ENCODE results near the gene ZNF865. TPM values are rescaled to one million over a fixed set of nuclear protein-coding genes. Genes with fewer than 3 reads are reported as not detected.

Gene ZNF865
- total RNA-seq, 1 donor from 2014 or later, result 5.6 TPM

GRCh38 chr19:55644842-55645511 lies 39.5 kb downstream of the ZNF865 start:
- Histone ChIP-seq H3K4me3 (ENCODE audit: low read depth, low read length) (no peak overlapping the region), H3K36me3 (ENCODE audit: control insufficient read depth, insufficient read depth, low read length) (peaks cover 4% of the 10 kb centered on the region), H3K27me3 (ENCODE audit: control insufficient read depth, insufficient read depth, low read length) (no peaks in the 10 kb centered on the region)
- DNase-seq (ENCODE audit: low read depth), result no peak
- TF ChIP-seq, protein P1, sequence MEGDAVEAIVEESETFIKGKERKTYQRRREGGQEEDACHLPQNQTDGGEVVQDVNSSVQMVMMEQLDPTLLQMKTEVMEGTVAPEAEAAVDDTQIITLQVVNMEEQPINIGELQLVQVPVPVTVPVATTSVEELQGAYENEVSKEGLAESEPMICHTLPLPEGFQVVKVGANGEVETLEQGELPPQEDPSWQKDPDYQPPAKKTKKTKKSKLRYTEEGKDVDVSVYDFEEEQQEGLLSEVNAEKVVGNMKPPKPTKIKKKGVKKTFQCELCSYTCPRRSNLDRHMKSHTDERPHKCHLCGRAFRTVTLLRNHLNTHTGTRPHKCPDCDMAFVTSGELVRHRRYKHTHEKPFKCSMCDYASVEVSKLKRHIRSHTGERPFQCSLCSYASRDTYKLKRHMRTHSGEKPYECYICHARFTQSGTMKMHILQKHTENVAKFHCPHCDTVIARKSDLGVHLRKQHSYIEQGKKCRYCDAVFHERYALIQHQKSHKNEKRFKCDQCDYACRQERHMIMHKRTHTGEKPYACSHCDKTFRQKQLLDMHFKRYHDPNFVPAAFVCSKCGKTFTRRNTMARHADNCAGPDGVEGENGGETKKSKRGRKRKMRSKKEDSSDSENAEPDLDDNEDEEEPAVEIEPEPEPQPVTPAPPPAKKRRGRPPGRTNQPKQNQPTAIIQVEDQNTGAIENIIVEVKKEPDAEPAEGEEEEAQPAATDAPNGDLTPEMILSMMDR (IDR thresholded peaks at IDR 0.05; ENCODE audit: insufficient read depth, low read length, poor library complexity, severe bottlenecking), result no peak

- TF ChIP-seq, protein P1 (IDR thresholded peaks at IDR 0.05; ENCODE audit: insufficient read depth, low read length, poor library complexity, severe bottlenecking), result no peak
- Histone ChIP-seq H3K4me3 (ENCODE audit: low read depth, low read length) (no peak overlapping the region), H3K27me3 (ENCODE audit: control insufficient read depth, insufficient read depth, low read length) (no peaks in the 10 kb centered on the region), H3K36me3 (ENCODE audit: control insufficient read depth, insufficient read depth, low read length) (peaks cover 4% of the 10 kb centered on the region)
- no peak for DNase-seq (ENCODE audit: low read depth)
Measured at GRCh38 chr19:55645512-55645881, 40.0 kb downstream of the ZNF865 start.

DNA sequence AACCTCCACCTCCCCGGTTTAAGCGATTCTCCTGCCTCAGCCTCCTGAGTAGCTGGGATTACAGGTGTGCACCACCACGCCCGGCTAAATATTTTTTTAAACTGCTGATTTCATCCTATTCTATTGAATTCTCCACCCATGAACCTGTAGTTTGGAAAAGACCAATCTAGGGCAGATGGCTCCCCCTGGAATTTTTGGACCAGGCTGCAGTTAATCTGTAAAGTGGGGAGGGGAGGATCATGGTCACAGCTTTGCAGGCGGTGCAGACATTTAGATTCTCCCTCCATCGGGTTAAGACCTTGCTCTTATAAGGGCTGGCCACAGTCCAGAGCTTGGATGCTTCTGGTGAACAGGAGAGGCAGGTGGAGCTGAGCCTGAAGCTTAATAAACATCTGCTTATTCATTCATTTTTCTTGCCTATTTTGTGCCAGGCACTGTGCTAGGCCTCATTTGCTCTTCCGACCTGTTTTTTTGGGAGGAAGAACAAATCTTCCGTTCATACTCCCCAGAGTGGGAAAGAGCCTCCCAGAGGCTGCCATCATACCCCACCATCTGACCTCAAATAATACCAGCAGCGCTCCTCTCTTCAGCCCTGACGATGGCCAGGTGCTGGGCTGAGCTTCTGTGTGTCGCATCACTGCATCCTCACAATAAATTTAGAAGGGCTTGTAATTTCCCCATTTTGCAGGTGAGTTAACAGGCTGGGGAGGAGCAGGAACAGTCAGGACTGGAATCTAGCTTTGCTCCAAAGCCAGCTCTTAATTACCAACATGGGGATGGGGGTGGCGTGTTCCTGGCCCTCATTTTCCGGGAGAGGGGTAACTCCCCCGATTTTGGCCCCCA lies 41.7 kb downstream of the ZNF865 start:
- TF ChIP-seq, protein P1 (IDR thresholded peaks at IDR 0.05; ENCODE audit: insufficient read depth, low read length, poor library complexity, severe bottlenecking), result no peak
- DNase-seq (ENCODE audit: low read depth), result no peak
- Histone ChIP-seq H3K4me3 (ENCODE audit: low read depth, low read length) (peak overlapping the region; percentile 79), H3K36me3 (ENCODE audit: control insufficient read depth, insufficient read depth, low read length) (peaks cover 4% of the 10 kb centered on the region), H3K27me3 (ENCODE audit: control insufficient read depth, insufficient read depth, low read length) (no peaks in the 10 kb centered on the region)

GRCh38 chr19:55647732-55648584 lies 42.5 kb downstream of the ZNF865 start, which contains the start of gene CCDC106:
Gene CCDC106 (plus strand): TSS chr19:55648212. CDS start chr19:55649047, 835 bp downstream.
- TF ChIP-seq, protein P1 (IDR thresholded peaks at IDR 0.05; ENCODE audit: insufficient read depth, low read length, poor library complexity, severe bottlenecking), result no peak
- Histone ChIP-seq H3K36me3 (ENCODE audit: control insufficient read depth, insufficient read depth, low read length) (peaks cover 4% of the 10 kb centered on the region), H3K4me3 (ENCODE audit: low read depth, low read length) (peak within 1 kb of the TSS; percentile 79), H3K27me3 (ENCODE audit: control insufficient read depth, insufficient read depth, low read length) (no peaks in the 10 kb centered on the region)
- no peak for DNase-seq (ENCODE audit: low read depth)

DNA sequence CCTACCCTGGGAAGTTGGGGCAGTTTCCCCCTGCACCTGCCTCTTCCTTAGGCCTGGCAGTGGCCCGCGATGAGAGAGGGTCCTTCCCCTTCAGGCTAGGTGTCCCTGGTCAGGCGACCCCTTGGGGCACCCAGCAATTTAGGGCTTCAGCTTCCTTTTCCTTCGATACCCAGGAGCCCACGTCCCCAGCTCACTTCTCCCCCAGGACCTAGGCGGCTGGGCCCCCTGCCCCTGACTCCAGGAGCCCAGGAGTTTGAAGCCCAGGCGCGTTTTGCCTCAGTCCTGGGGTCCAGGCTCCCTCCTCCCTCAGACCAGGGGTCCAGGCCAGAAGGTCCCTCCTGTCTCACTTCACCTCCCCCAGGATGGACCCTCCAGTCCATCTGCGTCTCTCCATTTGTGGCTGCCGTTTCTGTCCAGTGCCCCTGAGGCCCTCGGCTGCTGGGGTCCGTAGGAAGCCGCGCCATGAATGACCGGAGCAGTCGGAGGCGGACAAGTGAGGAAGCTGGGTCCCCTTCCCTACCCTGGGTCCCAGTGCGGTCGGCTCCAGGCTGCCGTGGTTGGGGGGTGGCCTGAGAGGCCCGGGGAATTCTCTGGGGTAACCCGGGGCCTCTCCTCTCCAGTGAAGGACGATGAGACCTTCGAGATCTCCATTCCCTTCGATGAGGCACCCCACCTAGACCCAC lies 43.3 kb downstream of the ZNF865 start:
- Histone ChIP-seq H3K4me3 (ENCODE audit: low read depth, low read length) (peak overlapping the region; percentile 79), H3K27me3 (ENCODE audit: control insufficient read depth, insufficient read depth, low read length) (no peaks in the 10 kb centered on the region), H3K36me3 (ENCODE audit: control insufficient read depth, insufficient read depth, low read length) (peaks cover 4% of the 10 kb centered on the region)
- TF ChIP-seq, protein P1 (IDR thresholded peaks at IDR 0.05; ENCODE audit: insufficient read depth, low read length, poor library complexity, severe bottlenecking), result no peak
- DNase-seq (ENCODE audit: low read depth), result no peak

Measured in kidney epithelial cell (primary cell).